Erythroblast (primary cell): Measurements from ENCODE around the gene OVCA2.

ENCODE experiments used
- GATA1 ChIP-seq: IDR thresholded peaks from 2 replicates; pipeline ENCODE4 v1.6.1; 2011; ENCODE audit warnings: low read depth, mild to moderate bottlenecking, control low read depth, low read length, moderate library complexity
- POLR2A ChIP-seq: IDR thresholded peaks from 2 replicates; pipeline ENCODE4 v1.6.1; 2011; ENCODE audit warnings: mild to moderate bottlenecking, low read length

- no peak for TF ChIP-seq POLR2A
- TF ChIP-seq GATA1: no peak
Observed at GRCh38 chr17:2053380-2054261, 11.8 kb downstream of the OVCA2 start.
